ENCODE results near the gene NCAPG.

GRCh38 chr4:17884063-17884462, 73.3 kb downstream of the NCAPG start:
- TF ChIP-seq POLR2A (IDR thresholded peaks at IDR 0.05; ENCODE audit: low read length) (no peak), GATA1 (IDR thresholded peaks at IDR 0.05; ENCODE audit: low read depth, low read length) (no peak)
